ENCODE data around the gene TEX13D.
"Not testable (repeated sequence)": the region's sequence is repeated elsewhere in the genome, so short reads cannot be mapped to it uniquely, and the experiment has no call there.

TEX13D gene

GRCh38 chrX:124332481-124333424, at the start of gene TEX13D:
Gene TEX13D, plus strand, starts transcription at chrX:124332660. Its CDS starts 258 bp downstream, at chrX:124332918.
- no peak for DNase-seq (ENCODE audit: low spot score)

DNA sequence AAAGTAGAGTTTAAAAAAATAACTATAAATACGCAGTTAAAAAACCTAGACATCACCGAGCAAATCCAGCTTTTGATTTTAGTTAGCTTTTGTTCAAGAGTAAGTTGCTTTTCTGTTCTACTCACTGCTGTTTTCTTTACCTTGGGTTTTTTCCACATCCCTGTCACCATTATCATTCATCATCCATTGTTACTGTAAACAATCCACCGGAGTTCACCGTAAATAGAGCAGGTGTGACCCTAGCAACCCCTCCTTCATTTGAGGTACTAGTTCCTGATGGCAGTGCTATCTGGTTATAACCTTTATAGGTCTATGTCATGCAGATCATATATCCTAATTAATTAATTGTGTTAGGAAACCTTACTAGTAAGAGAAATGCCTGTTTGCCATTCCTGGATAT, 43.0 kb upstream of the TEX13D start:
- no peak for DNase-seq (ENCODE audit: low spot score)

GRCh38 chrX:124293810-124294209, 38.6 kb upstream of the TEX13D start:
- no peak for DNase-seq (ENCODE audit: low spot score)

GRCh38 chrX:124299323-124299722, 33.1 kb upstream of the TEX13D start:
- not testable (repeated sequence) for DNase-seq (ENCODE audit: low spot score)

DNA sequence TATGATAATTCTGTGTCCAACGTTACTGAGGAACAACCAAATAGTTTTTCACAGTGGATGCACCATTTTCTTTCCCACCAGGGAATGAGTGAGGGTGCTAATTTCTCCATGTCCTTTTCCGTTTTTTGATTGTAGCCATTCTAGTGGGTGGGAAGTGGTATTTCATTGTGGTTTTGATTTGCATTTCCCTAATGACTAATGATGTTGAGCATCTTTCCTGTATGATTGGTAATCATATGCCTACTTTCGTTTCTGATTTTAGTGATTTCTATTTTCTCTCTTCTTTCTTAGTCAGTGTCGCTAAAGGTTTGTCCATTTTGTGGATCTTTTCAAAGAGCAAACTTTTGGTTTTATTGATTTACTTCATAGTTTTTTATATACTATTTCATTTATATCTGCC, 32.1 kb upstream of the TEX13D start:
- DNase-seq (ENCODE audit: low spot score): no peak

DNA sequence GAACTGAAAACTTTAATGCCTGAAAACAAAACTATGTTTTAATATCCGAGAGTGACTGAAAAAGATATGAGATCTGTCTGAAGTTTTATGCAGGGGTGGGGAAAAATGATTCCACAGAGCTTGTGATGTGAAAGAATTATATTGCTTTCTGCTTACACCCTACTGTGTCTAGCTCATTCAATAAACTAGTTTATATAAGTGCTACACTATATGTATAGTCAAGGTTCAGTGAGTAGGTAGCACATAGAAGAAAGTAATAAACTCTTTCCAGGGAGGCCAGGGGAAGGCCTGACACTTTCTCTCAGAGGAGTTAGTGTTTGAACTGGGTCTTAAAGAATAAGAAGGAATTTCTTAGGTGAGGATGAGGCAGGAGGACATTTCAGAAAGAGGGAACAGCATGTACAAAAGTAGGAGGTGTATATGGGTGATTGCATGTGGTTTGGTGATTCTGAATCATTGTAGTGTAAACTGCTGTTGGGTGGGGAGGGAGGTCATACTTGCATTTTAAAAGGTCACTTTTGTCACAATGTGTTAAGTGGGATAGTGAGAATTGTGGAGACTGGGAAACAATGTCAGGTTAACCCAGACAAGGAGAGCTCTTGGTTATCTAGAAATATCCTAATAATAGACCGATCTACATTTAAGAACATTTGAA, 25.1 kb upstream of the TEX13D start:
- DNase-seq (ENCODE audit: low spot score): no peak

DNA sequence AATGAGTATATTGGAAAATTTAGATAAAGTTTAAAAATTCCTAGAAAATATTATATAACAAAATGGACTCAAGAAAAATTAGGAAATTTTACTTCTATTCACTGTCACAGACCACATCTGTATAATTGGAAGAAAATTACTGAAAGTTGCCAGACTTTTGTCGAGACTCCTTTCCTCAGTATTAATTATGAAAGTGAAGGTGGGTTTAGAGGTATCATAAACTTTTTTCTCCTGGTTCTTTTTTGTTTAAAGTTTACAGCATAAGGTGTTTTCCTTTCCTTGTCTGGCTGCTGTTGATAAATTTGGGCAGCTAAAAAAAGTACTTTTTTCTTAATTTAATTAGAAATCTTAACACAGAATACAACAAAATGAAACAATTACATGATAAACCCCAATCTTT, 6.7 kb upstream of the TEX13D start:
- DNase-seq (ENCODE audit: low spot score): no peak

DNA sequence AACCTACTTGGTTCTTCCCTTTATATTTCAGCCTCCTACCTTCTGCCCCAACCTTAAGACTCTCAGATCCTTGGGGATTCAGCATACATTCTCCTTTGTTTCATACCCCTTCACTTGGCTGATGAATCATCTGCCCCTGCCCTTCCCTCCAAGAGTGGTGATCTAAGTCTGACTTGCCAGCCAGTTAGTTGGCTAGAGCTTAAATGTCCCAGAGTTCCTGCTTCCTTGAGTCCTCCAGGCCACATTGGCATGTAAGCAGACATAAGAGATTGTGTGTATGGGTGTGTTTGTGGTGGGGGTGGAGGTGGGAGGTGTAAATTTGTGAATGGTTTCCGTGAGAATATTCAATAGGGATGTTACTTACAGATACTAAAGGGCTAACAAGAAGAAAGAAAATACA, 3.7 kb upstream of the TEX13D start:
- peak; percentile 76 for DNase-seq (ENCODE audit: low spot score)

DNA sequence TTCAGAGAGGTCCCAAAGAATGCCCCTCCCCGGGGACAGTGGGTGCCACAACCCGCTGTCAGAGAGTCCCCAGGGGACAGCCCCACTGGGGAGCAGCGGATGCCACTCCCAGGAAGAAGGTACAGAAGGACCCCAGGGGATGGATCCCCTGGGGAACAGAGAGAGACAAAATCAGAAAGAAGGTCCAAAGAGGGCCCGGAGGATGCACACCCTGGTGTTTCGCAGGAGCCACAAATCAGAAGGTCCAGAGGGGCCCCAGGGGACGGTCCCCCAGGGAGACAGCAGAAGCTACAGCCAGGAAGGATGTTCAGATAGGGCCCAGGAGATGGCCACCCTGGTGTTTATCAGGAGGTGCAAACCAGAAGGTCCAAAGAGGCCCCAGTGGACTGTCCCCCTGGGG, 1.4 kb downstream of the TEX13D start:
- no peak for DNase-seq (ENCODE audit: low spot score)

DNA sequence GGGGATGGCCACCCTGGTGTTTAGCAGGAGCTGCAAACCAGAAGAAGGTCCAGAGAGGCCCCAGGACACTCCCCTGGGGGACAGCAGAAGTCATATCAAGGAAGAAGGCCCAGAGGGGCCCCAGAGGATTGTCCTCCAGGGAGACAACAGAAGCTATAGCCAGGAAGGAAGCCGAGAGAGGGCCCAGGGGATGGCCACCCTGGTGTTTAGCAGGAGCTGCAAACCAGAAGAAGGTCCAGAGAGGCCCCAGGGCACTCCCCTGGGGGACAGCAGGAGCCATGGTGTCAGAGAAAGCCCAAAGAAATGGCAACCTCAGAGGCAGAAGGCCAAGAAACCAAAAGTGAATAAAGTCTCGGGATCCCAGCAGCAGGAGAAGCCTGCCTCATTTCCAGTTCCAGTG, 2.1 kb downstream of the TEX13D start:
- not testable (repeated sequence) for DNase-seq (ENCODE audit: low spot score)

DNA sequence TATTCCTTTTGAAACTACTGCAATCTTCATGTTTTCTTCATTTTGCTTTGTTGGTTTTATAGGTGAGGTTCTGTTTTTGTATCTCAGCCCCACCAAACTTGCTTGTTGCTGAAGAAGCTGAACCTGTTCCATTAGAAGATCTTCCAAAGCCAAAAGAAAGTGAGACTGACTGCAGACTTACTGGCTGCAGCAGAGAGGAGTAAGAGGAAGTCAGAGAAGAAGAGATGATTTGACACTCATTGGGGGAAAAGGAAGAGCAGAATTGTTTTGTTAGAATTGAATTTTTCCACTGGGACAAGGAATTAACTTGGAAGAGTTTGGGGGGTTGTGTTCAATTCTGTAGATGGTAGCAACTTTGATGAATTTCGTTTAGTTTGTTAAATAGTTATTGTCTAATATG, 3.1 kb downstream of the TEX13D start:
- DNase-seq (ENCODE audit: low spot score): no peak

DNA sequence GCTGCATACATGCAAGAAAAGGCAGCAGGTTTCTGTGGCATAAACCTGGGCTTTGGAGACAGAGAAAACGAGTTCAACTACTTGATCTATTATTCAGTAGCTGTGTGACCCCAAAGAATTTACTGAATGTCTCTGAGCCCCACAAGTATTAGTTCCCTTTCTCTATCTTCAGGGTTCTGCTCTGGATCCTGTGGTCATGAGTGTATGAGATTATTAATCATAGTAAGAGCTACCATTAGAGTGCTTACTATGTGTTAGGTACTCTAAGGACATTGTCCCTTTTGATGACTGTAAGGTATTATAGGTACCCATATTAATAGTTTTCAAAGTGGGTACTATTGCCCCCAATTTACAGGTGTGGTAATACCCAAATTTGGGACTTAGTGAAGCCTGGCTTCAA, 5.5 kb downstream of the TEX13D start:
- no peak for DNase-seq (ENCODE audit: low spot score)

- no peak for DNase-seq (ENCODE audit: low spot score)
Observed at GRCh38 chrX:124338733-124339514, 6.5 kb downstream of the TEX13D start.

- DNase-seq (ENCODE audit: low spot score): no peak
Observed at GRCh38 chrX:124341396-124342132, 9.1 kb downstream of the TEX13D start.

DNA sequence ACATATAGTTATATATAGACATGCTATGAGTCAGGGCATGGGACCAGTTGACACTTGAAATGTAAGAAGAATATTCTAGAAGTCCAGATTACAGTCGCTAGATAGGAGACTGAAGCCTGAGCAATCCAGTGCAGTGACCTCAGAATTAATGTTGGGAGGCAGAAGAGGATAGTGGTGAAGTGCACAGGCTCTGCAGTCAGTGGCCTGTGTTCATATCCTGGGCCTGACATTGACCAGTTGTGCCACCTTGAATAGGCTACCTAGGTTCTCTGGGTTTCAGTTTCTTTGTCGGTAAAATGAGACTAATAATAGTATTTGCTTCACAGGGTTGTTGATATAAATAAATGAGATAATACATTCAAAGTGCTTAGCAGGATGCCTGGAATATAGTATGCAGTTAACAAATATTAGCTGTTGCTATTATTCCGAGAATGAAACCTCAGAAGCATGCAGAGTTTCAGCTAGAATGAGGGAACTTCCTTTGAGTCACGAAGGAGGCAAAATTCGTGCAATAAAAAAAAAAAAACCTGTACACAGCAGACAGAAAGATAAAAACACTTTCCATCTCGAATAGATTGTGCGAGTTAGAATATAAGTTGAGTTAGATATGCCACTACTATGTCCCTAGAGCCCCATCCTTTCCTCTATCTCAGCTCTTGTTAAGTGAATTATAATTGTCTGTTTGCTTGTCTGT, 9.9 kb downstream of the TEX13D start:
- DNase-seq (ENCODE audit: low spot score): no peak

DNA sequence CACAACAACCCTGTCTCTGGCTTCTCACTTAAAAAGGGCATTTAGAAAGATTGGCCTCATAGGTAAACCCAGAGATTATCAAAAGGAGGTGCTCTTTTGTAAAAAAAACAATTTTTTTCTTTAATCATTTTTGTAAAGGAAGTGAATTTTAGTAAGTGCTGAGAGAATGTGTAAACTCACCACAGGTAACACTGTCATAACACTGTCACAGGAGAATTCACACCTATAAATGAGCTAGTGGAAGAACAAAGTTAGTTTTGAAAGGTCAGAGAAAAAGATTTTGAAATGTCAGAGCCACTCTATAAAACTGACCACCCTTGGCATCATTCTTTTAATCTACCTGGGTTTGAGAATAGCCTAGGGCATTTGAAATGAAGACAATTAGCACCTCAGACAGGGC, 10.6 kb downstream of the TEX13D start:
- no peak for DNase-seq (ENCODE audit: low spot score)

DNA sequence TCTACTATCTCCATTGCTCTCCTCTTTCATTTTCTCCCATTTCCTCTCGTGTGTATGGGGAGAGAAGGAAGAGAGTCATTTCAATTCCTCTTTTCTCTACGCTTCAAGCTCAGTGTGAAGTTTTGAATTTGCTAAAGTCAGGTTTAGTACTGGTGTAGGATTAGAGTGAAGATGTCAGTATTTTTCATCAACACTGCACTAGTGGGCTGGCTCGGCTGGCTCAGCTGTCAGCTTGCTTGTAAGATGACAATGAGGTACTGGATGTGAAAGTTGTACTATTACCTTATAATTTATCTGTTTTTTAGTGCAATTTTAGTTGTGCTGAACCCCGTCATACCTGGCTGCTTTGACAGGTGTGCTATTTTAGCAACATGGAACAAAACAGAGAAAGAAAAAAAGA, 11.8 kb downstream of the TEX13D start:
- no peak for DNase-seq (ENCODE audit: low spot score)

DNA sequence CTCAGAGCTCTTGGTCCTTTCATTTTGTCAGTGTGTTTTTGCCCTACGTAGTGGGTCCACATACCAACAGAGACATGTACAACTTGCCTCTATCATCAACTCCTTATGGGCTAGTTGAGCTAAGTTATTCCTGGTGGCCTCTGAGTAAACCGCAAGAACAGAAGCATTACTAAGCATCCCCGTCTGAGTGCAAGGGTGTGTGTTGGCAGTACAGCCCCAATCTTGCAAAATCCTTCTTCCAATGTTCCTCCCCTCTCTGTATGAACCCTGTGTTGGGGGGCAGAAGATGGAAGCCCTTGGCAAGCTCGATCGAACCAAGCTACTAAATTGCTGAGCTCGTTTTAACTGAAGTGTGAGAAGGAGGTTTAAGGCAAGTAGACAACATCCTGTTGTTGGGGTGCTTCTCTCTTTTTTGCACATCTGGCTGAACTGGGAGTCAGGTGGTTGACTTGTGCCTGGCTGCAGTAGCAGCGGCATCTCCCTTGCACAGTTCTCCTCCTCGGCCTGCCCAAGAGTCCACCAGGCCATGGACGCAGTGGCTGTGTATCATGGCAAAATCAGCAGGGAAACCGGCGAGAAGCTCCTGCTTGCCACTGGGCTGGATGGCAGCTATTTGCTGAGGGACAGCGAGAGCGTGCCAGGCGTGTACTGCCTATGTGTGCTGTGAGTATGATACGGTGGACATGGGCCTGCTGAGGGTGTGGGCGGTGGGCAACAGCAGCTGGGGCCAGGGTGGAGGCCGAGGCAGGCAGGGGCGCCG, 13.8 kb downstream of the TEX13D start, which contains the start of gene SH2D1A:
SH2D1A (plus strand) TSS at position 447 of the 760 bp plus-strand sequence; CDS start at position 527, 80 bp downstream.
- DNase-seq (ENCODE audit: low spot score): no peak

DNA sequence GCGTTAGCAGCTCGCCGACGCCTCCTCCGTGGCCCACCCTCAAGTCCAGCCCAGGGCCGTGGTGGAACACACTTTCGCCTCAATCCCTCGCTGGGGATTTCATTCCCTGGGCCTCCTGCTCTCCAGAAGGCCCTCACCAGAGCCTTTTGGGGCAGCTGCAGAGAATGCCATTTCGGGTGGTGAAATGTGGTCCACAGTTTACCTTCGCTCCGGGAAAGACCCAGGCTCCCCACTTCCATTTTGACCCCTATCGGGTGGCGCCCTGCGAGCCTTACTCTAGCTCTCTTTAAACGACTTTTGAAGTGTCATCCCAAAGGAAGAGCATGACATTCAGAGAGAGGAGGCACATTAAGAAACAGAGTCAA, 14.4 kb downstream of the TEX13D start:
- DNase-seq (ENCODE audit: low spot score): no peak

DNA sequence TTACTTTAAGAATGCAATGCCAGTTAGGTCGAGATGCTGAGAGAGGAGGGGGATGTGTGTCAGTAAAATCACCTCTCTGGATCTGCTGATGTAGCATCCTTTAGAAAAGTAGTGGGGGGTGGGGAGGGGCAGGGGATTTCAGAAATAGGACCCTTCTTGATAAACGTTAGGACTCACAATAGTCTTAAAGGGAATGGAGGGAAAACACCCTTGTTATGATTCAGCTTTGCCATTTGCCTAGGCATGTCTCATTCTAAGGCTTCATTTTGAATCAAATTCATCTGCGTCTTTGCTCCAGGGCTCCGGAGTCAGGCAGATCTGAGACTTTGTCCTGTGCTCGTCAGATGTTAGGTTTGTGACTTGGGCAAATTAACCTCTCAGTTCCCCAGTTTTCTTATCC, 14.8 kb downstream of the TEX13D start:
- DNase-seq (ENCODE audit: low spot score): no peak
